Breast epithelium (tissue), 3 donors: ENCODE results near the gene CYP21A2.
"Not testable (repeated sequence)": the region's sequence is repeated elsewhere in the genome, so short reads cannot be mapped to it uniquely, and the experiment has no call there.

Experiments
- CTCF ChIP-seq, 3 donors: fragments of 450-650 bp; IDR thresholded peaks; one replicate each; pipeline ENCODE4 v1.5.1; 2016 to 2017; ENCODE audit warnings: antibody characterized with exemption in 3 of 3, mild to moderate bottlenecking in 3 of 3, moderate library complexity in 3 of 3
- POLR2A ChIP-seq: fragments of 450-650 bp; IDR thresholded peaks from one replicate; pipeline ENCODE4 v1.6.1; 2016; ENCODE audit warnings: antibody characterized with exemption, mild to moderate bottlenecking, moderate library complexity
- POLR2AphosphoS5 ChIP-seq, 3 donors: sonication (generic); formaldehyde crosslinking; IDR thresholded peaks; one replicate each; pipeline ENCODE4 v1.6.1; 2017; ENCODE audit warnings: antibody characterized with exemption in 3 of 3

GRCh38 chr6:32067521-32067920 lies 29.3 kb downstream of the CYP21A2 start:
- TF ChIP-seq CTCF (IDR thresholded peaks at IDR 0.05); POLR2A; POLR2AphosphoS5 (IDR thresholded peaks at IDR 0.05): not testable (repeated sequence)
